Activated CD4-positive, alpha-beta T cell treated with anti-CD3 and anti-CD28 coated beads, Interleukin-2, Interleukin-6, amounts not matched to agents 100 ng/mL and 50 ng/mL, durations not matched to agents 16 hours and 8 hours (primary cell): Measurements from ENCODE around the gene IQCH.

ENCODE experiments used
- DNase-seq: peaks from one replicate; pipeline ENCODE4 v3.0.0-alpha.2; 2020

The IQCH gene

DNA sequence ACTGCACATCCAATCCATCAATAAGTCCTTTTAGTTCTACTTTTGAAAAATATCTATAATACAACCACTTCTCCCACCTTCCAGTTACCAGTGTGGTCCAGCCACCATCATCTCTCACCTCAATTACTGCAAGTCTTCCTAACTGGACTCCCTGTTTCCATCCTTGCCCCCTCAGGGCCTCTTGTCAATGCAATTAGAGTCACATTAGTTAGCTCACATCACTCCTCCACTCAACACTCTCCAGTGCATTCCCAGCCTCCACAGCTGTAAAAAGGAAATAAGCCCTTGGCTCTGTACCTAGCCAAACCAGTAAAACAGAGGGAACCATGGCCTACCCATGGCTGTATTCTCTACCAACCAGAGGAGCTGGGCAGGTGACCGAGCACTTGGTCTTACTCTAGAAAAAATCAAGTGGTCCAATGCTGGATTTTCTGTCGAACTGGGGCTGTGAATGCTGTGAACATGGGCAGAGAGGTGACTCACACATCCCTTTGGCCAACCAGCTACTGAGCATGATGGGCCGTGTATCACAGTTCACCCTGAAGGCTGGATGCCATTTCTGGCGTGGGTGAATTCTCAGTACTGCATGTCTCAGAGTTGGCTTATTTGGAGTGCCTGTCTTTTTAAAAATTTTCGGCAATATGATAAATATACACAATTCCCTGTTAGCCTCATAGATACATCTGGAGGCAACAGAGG lies 203.9 kb downstream of the IQCH start:
- DNase-seq = no peak

DNA sequence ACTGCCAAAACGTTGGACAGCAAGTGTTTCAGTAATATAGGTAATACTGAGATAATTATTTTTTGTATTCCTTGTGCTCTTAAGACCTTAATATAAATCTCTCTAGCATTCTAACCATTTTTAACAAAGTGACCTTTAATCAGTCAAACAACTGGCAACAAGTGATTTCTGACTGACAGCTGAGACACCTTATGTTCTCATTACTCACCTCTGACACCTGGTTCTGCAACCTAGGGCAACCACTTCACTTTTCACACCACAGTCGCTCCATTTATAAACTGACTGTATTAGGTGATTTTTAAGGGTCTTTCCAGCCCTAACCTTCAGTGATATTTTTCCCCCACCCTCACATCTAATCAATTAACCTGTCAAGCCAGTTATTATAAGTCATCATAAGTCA lies 205.9 kb downstream of the IQCH start:
- no peak for DNase-seq

- no peak for DNase-seq
Observed at GRCh38 chr15:67461735-67462134, 207.1 kb downstream of the IQCH start.

DNA sequence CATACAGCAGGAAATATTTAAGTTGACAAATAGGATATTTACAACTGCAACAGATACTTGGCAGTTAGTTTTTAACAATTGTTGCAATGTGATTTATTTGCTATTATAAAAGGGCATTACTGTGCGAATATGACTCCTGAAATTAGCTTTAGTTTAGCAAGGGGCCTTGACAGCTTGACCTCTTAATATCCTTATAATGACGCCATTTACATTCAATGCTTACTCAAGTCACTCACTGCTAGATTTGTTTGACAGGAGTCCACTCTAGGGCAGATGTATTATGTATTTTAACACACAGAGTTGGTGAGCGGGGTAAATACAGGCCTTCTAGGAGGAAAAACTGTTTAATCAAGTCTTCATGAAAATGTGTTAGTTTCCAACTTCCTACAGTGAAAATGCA lies 208.3 kb downstream of the IQCH start:
- no peak for DNase-seq

DNA sequence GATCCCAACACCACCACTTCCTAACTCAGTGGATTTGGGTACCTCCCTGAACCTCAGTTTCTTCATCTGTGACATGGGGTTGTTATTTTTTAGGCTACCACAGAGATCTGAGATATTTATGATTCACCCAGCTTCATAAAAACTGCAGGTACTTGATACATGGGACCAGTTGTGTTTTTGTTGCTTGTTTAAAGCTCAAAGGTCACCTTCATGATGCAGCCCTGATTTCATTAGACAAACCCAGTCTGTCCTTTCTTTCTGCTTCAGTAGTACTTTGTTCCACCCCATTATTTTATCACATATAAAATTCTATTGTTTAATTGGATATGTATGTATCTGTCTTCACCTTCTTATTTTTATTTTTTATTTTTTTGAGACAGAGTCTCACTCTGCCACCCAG lies 208.9 kb downstream of the IQCH start:
- no peak for DNase-seq

- DNase-seq = no peak
Observed at GRCh38 chr15:67465196-67465952, 210.8 kb downstream of the IQCH start.

DNA sequence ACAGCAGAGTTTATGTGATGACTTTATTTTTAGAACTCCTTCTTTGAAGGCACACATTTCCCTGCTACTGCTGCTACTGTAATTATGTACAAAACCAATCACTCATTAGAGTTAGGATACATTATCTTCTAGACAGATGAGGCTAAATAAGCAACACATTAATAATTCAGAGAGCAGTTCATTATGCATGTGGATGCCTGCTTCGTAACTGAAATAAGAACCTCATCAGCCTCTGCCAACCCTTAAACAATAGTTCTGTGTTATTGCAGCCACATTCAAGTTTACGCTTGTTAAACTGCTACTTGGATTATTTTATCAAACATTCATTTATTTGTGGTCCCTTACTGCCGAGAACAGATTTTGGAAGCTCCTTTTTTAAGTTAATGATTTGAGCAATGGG lies 213.8 kb downstream of the IQCH start:
- no peak for DNase-seq

GRCh38 chr15:67469680-67470079 lies 215.1 kb downstream of the IQCH start:
- DNase-seq = no peak

DNA sequence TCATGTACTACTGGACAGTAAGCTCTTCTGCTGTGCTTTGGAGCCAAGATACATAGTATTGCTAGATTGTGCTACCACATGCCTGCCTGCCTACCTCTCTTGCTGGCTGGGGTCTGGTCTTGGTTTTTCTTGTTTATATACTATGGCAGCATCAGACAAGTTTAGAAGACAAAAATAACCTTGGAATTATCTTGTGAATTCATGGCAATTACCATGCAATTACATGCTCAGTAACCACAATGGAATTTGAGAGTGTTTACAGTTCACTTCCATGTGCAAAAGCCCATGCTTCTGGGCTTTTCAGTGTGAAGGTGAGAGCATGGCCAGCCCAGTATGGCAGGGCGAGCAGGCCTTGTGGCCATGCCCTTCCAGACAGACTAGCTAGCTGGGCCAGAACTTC lies 218.4 kb downstream of the IQCH start:
- DNase-seq = no peak

GRCh38 chr15:67474405-67475110 lies 220.0 kb downstream of the IQCH start:
- DNase-seq = no peak

DNA sequence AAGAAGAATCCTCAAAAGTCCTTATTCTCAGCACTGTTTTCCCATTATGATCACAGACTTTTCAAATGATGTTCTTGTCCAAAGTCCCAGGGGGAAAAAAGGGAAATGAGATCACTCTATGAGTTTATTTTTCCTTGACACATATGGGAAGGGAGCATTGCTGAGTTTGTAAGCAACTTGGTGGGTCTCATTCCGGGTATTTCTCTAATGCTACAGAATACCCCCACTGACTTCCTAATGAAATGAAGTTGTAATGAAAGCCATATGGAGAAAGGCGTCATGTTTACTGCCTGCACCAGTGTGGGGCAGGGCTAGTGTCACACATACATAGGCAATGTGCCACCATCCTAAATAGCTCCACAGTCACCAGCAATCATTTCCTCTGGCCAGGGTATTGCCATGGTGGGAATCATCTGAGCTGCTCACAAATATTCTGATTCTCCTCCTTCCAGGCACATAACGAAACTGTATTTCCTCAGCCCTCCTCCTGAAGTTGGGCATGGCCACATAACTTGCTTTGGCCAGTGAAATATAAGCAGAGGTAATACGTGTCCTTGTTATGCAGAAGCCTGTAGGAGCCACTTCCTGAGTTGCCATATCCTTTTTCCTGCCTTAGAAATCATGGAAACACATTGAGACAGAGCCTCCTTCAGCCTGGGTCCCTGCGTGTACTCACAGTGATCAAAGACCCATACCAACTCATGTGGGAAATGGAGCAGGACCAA lies 225.4 kb downstream of the IQCH start:
- DNase-seq = no peak

GRCh38 chr15:67480741-67481140 lies 226.2 kb downstream of the IQCH start:
- no peak for DNase-seq

DNA sequence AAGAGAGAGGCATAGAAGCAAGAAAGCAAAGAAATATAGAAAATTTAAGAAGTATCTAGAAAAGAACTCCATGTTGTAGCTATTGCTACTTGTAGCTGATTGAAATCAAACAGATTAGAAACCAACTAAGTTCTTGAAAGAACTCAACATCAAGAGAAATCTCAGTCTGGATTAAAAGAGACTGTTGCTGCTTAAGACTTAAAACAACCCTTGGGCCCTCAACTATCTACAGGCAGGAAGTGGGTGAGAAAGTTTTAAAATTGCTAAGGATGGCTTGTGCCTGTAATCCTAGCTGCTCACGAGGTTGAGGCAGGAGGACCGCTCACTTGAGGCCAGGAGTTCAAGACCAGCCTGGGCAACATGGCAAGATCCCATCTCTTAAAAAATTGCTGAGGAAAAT lies 227.1 kb downstream of the IQCH start:
- no peak for DNase-seq

- DNase-seq = no peak
Observed at GRCh38 chr15:67495585-67495984, 241.0 kb downstream of the IQCH start.

DNA sequence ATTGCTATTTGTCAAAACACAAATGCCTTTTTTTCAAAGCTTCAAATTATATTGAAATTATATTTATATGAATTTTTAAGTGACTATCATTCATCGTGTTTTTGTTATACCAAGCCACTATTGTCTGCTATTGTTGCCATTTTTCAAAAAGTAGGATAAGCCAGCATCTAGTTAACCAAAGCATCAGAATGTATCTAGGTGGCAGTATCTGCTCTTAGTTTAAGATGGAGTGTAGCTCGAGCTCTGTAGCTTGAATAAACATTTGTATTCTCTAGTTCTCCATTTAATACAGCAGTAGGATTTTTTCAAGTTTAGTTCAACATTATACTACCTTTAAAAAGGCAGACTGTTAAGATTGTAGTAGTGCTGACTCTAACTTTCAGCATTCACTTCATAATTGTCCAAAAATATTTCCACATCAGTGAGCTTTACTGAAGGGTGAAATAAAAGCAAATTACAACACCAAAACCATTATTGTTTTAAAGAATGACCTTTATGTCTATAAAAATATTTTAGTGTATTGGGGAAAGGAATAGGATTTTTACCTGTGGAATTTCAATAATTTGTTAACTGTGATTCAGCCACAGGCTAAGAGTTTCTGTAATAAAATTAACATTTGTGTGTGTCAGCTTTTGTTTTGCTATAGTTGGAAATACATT lies 246.7 kb downstream of the IQCH start:
- no peak for DNase-seq

DNA sequence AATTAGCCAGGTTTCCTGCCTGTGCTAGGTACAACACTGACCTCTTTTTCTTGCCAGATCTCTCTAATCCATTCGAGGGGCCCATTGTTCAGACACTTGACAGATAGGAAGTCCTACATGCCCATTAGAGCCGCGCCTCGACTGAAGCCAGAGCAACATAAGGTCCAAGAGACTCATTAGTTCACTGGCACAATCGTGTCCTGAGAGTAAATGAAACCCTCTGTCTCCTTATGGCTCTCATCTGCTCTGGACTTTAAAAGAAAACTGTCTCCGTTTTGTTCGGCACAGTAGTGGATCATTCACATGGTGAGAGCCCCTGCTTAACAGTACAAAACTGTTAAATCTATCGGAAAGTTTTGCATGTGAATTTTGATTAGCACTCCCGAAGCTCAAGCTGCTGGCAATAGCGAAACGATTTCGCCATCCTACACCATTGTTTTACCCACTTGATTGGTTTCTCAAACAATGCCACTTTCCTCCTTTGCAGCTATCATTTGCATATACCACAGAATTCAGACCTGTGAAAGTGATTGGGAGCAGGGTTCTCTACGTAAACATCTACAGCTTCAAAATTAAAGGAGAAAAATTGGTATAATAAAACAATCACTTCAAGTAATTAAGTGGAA lies 247.4 kb downstream of the IQCH start:
- no peak for DNase-seq

DNA sequence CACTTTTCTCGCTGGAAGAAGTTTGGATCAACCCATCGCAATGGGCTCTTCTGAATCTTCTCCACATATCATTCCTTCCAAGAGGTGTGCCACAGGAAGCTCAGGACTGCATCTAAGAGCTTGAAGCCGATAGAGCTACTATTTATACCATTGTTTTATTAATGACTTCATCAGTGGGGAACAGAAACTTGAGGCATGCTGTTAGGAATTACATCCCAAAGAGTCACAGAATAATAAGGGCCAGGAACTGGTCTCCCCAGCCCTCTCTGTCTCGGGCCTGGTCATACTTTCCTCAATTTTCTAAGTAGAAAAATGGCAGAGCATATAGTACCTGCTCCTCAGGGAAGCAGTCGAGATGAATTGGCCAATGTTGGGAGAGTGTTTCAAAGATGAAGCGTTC lies 249.5 kb downstream of the IQCH start:
- no peak for DNase-seq

DNA sequence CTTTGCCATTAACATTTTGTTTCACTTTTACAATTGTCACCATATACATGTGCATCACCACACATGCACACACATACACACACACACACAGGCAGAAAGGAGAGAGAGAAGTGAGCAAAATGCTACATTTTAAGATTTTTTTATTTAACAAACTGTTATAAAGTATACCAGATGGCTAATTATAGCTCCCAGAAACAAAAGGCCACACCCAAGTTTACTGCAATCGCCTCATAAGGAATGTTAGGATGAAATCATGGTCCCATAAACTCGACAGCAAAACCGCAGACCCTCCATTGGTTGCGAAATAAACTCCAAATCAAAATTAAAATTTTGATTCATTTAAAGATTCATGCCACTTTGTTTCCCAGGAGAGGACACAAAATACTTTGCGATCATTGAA lies 250.2 kb downstream of the IQCH start:
- no peak for DNase-seq

GRCh38 chr15:67505675-67506572 lies 251.3 kb downstream of the IQCH start:
- DNase-seq = no peak

GRCh38 chr15:67506775-67507747 lies 252.5 kb downstream of the IQCH start:
- DNase-seq = no peak
